Fibroblast of lung (primary cell): ENCODE results near the gene SLC39A7.

Source experiments
- CTCF ChIP-seq, 2 donors: IDR thresholded peaks in 1 of 2; conservative IDR thresholded peaks in 1 of 2; 1 replicate in 1 of 2; 2 replicates in 1 of 2; pipeline ENCODE4 v1.5.1; 2011 to 2012; ENCODE audit warnings: low read length in 2 of 2, control low read depth in 1 of 2, inconsistent platforms in 1 of 2, low read depth in 1 of 2, mild to moderate bottlenecking in 1 of 2
- EZH2 ChIP-seq: IDR thresholded peaks from 2 replicates; pipeline ENCODE4 v1.5.1; 2012; ENCODE audit warnings: low read length, control low read depth, mild to moderate bottlenecking; ENCODE audit errors: missing control alignments

GRCh38 chr6:33175436-33176069 lies 25.1 kb upstream of the SLC39A7 start:
- no peak for TF ChIP-seq CTCF (conservative IDR thresholded peaks at IDR 0.05 in 1 of 2, IDR thresholded peaks at IDR 0.05 in 1 of 2; ENCODE audit: low read depth in 1 of 2, low read length in 2 of 2)
- TF ChIP-seq EZH2 = no peak
